Measurements from ENCODE around the gene LIMA1.
"Not testable (repeated sequence)": the region's sequence is repeated elsewhere in the genome, so short reads cannot be mapped to it uniquely, and the experiment has no call there.

The LIMA1 gene

GRCh38 chr12:50325890-50326391 lies 42.6 kb upstream of the LIMA1 start:
- H3K9me3 ChIP-seq (ENCODE audit: insufficient read depth, low read length, severe bottlenecking) = no peaks in the 10 kb centered on the region
- no peak overlapping the region for H3K9ac ChIP-seq (ENCODE audit: low read depth, low read length)
- no peak overlapping the region for H2AFZ ChIP-seq (ENCODE audit: low read depth, low read length)

GRCh38 chr12:50324770-50325169 lies 41.5 kb upstream of the LIMA1 start:
- H3K36me3 ChIP-seq (ENCODE audit: insufficient read depth, low read length); H3K9ac ChIP-seq (ENCODE audit: low read depth, low read length); H3K9me3 ChIP-seq (ENCODE audit: insufficient read depth, low read length, severe bottlenecking); H2AFZ ChIP-seq (ENCODE audit: low read depth, low read length); H3K4me2 ChIP-seq (ENCODE audit: insufficient read depth, low read length); H3K4me3 ChIP-seq (ENCODE audit: low read depth in 1 of 2, low read length in 2 of 2); H3K27me3 ChIP-seq (ENCODE audit: insufficient read depth, low read length, poor library complexity); DNase-seq; H4K20me1 ChIP-seq (ENCODE audit: insufficient read depth, low read length); ATAC-seq (ENCODE audit: insufficient read depth, low read depth); H3K4me1 ChIP-seq (ENCODE audit: insufficient read depth, low read length); H3K27ac ChIP-seq (ENCODE audit: low read length); H3K79me2 ChIP-seq (ENCODE audit: insufficient read depth, low read length): not testable (repeated sequence)

More at GRCh38 chr12:50325890-50326391, 42.6 kb upstream of the LIMA1 start:
- Histone ChIP-seq H3K27me3 (ENCODE audit: insufficient read depth, low read length, poor library complexity) (no peaks in the 10 kb centered on the region), H3K4me1 (ENCODE audit: insufficient read depth, low read length) (no peaks in the 10 kb centered on the region), H3K36me3 (ENCODE audit: insufficient read depth, low read length) (no peaks in the 10 kb centered on the region), H3K4me2 (ENCODE audit: insufficient read depth, low read length) (no peak overlapping the region), H4K20me1 (ENCODE audit: insufficient read depth, low read length) (no peaks in the 10 kb centered on the region), H3K79me2 (ENCODE audit: insufficient read depth, low read length) (no peaks in the 10 kb centered on the region), H3K4me3 (ENCODE audit: low read depth in 1 of 2, low read length in 2 of 2) (no peak overlapping the region), H3K27ac (ENCODE audit: low read length) (no peak overlapping the region)
- DNase-seq (no peak), ATAC-seq (ENCODE audit: insufficient read depth, low read depth) (no peak)
- TF ChIP-seq, protein P1, sequence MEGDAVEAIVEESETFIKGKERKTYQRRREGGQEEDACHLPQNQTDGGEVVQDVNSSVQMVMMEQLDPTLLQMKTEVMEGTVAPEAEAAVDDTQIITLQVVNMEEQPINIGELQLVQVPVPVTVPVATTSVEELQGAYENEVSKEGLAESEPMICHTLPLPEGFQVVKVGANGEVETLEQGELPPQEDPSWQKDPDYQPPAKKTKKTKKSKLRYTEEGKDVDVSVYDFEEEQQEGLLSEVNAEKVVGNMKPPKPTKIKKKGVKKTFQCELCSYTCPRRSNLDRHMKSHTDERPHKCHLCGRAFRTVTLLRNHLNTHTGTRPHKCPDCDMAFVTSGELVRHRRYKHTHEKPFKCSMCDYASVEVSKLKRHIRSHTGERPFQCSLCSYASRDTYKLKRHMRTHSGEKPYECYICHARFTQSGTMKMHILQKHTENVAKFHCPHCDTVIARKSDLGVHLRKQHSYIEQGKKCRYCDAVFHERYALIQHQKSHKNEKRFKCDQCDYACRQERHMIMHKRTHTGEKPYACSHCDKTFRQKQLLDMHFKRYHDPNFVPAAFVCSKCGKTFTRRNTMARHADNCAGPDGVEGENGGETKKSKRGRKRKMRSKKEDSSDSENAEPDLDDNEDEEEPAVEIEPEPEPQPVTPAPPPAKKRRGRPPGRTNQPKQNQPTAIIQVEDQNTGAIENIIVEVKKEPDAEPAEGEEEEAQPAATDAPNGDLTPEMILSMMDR (IDR thresholded peaks at IDR 0.05; ENCODE audit: borderline replicate concordance, extremely low read depth, low read length, poor library complexity, severe bottlenecking) = no peak
- no peak for TF ChIP-seq EZH2 (IDR thresholded peaks at IDR 0.05; ENCODE audit: borderline replicate concordance, low read depth, low read length, severe bottlenecking)

- DNase-seq; ATAC-seq (ENCODE audit: insufficient read depth, low read depth); H4K20me1 ChIP-seq (ENCODE audit: insufficient read depth, low read length): not testable (repeated sequence)
Observed at GRCh38 chr12:50324077-50324476, 40.8 kb upstream of the LIMA1 start.

GRCh38 chr12:50322206-50322605 lies 38.9 kb upstream of the LIMA1 start:
- Histone ChIP-seq H3K36me3 (ENCODE audit: insufficient read depth, low read length) (no peaks in the 10 kb centered on the region), H3K9me3 (ENCODE audit: insufficient read depth, low read length, severe bottlenecking) (no peaks in the 10 kb centered on the region), H4K20me1 (ENCODE audit: insufficient read depth, low read length) (no peaks in the 10 kb centered on the region), H3K27ac (ENCODE audit: low read length) (no peak overlapping the region), H2AFZ (ENCODE audit: low read depth, low read length) (no peak overlapping the region), H3K79me2 (ENCODE audit: insufficient read depth, low read length) (no peaks in the 10 kb centered on the region), H3K9ac (ENCODE audit: low read depth, low read length) (no peak overlapping the region), H3K4me3 (ENCODE audit: low read depth in 1 of 2, low read length in 2 of 2) (no peak overlapping the region), H3K4me2 (ENCODE audit: insufficient read depth, low read length) (no peak overlapping the region), H3K4me1 (ENCODE audit: insufficient read depth, low read length) (no peaks in the 10 kb centered on the region), H3K27me3 (ENCODE audit: insufficient read depth, low read length, poor library complexity) (no peaks in the 10 kb centered on the region)
- no peak for ATAC-seq (ENCODE audit: insufficient read depth, low read depth)
- DNase-seq = no peak
- TF ChIP-seq, protein P1 (IDR thresholded peaks at IDR 0.05; ENCODE audit: borderline replicate concordance, extremely low read depth, low read length, poor library complexity, severe bottlenecking) = no peak
- TF ChIP-seq EZH2 (IDR thresholded peaks at IDR 0.05; ENCODE audit: borderline replicate concordance, low read depth, low read length, severe bottlenecking) = no peak

More at GRCh38 chr12:50324077-50324476, 40.8 kb upstream of the LIMA1 start:
- not testable (repeated sequence) for H2AFZ ChIP-seq (ENCODE audit: low read depth, low read length); H3K9me3 ChIP-seq (ENCODE audit: insufficient read depth, low read length, severe bottlenecking); H3K36me3 ChIP-seq (ENCODE audit: insufficient read depth, low read length); H3K4me3 ChIP-seq (ENCODE audit: low read depth in 1 of 2, low read length in 2 of 2); H3K9ac ChIP-seq (ENCODE audit: low read depth, low read length); H3K4me2 ChIP-seq (ENCODE audit: insufficient read depth, low read length); H3K79me2 ChIP-seq (ENCODE audit: insufficient read depth, low read length); H3K27ac ChIP-seq (ENCODE audit: low read length); H3K27me3 ChIP-seq (ENCODE audit: insufficient read depth, low read length, poor library complexity); H3K4me1 ChIP-seq (ENCODE audit: insufficient read depth, low read length)

All from DND-41 (cell line).